ENCODE measurements around the gene C2CD4D. TPM values are rescaled to one million over a fixed set of nuclear protein-coding genes. Genes with fewer than 3 reads are reported as not detected.

The C2CD4D gene
- total RNA-seq, 1 experiment from 2014 or later, result 0.94 TPM

DNA sequence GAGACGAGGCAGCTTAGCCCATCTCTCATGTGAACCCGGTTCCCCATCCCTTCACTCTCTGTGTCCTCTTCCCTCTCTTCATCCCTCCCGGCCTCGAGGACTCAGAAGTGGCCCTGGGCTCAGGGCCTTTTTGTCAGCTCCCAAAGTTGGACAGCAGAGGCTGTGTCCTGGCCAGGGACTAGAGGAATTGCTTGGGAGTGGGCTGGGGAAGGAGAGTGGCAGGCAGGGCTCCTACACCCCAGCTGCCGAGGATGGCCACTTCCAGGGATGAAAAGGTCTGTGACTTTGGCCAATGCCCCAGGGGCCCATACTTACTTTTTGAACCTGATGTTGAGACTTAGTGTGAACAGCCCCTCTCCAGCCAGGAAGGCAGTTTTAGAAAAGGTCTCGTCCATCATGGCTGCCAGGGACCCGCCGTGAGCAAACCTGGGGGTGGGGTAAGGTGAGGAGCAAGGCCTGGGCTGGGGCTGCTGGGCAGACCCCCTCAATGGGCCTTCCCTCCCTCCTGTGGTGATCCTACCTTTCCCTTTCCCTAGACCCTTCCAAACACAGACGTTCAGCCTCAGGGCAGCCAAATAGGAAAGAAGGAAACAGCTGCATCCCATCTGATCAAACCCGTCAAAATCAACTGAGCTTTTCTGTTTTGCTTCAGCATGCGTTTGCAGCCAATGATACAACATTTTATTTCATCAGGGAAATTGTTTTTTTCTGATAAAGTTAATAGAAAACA is 8.4 kb upstream of the C2CD4D start (continued):
- TF ChIP-seq NFYB (CRISPR knock-in tag; conservative IDR thresholded peaks at IDR 0.05; ENCODE audit: low read depth), result no peak
- TF ChIP-seq NR2C2 (CRISPR knock-in tag; IDR thresholded peaks at IDR 0.05), result no peak
- TF ChIP-seq EMX1 (CRISPR knock-in tag; IDR thresholded peaks at IDR 0.05), result no peak
- TF ChIP-seq SOX15 (CRISPR knock-in tag; IDR thresholded peaks at IDR 0.05), result no peak
- TF ChIP-seq ZNF232 (CRISPR knock-in tag; IDR thresholded peaks at IDR 0.05), result no peak
- no peak for TF ChIP-seq KAT7 (CRISPR knock-in tag; IDR thresholded peaks at IDR 0.05; ENCODE audit: borderline replicate concordance)
- TF ChIP-seq, protein P1, sequence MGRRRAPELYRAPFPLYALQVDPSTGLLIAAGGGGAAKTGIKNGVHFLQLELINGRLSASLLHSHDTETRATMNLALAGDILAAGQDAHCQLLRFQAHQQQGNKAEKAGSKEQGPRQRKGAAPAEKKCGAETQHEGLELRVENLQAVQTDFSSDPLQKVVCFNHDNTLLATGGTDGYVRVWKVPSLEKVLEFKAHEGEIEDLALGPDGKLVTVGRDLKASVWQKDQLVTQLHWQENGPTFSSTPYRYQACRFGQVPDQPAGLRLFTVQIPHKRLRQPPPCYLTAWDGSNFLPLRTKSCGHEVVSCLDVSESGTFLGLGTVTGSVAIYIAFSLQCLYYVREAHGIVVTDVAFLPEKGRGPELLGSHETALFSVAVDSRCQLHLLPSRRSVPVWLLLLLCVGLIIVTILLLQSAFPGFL (CRISPR knock-in tag; IDR thresholded peaks at IDR 0.05; ENCODE audit: borderline replicate concordance), result no peak
- TF ChIP-seq FOXK1 (CRISPR knock-in tag; IDR thresholded peaks at IDR 0.05), result no peak
- TF ChIP-seq JUN (CRISPR knock-in tag; IDR thresholded peaks at IDR 0.05), result no peak

GRCh38 chr1:151846686-151847237 is 7.1 kb upstream of the C2CD4D start:
- POLR2A ChIA-PET, result interaction anchor here (1.4 kb wide), 1 partner anchor 10 kb away, joined by 5 read pairs; no protein-coding TSS in a partner anchor
- DNase-seq (ENCODE audit: low spot score) (no peak), ATAC-seq (no peak)
- H3K4me3 Mint-ChIP-seq, result no peak overlapping the region
- no peaks in the 10 kb centered on the region for H3K9me3 Mint-ChIP-seq
- H3K36me3 Mint-ChIP-seq, result peaks cover under 1% of the 10 kb centered on the region
- peaks cover 13% of the 10 kb centered on the region for H3K4me1 Mint-ChIP-seq
- TF ChIP-seq FOXK1 (CRISPR knock-in tag; IDR thresholded peaks at IDR 0.05), result no peak
- no peak for TF ChIP-seq SMAD3 (CRISPR knock-in tag; IDR thresholded peaks at IDR 0.05; ENCODE audit: borderline replicate concordance)
- TF ChIP-seq ESRRA (CRISPR knock-in tag; IDR thresholded peaks at IDR 0.05; ENCODE audit: borderline replicate concordance), result no peak
- no peak for TF ChIP-seq E2F5 (CRISPR knock-in tag; IDR thresholded peaks at IDR 0.05)
- H3K27me3 Mint-ChIP-seq (ENCODE audit: low read depth), result peaks cover 12% of the 10 kb centered on the region
- CTCF ChIA-PET, result interaction anchor here (0.7 to 2.6 kb wide), 6 partner anchors 10 to 253 kb away, joined by 3 to 10 read pairs (median 4); no protein-coding TSS in a partner anchor
- peak overlapping the region; percentile 11; the same call in 1 of the 2 replicates for H3K27ac Mint-ChIP-seq

- H3K9me3 Mint-ChIP-seq, result no peaks in the 10 kb centered on the region
- peaks cover 3% of the 10 kb centered on the region for H3K36me3 Mint-ChIP-seq
- DNase-seq (ENCODE audit: low spot score), result no peak
- peaks cover 9% of the 10 kb centered on the region for H3K27me3 Mint-ChIP-seq (ENCODE audit: low read depth)
- ChIA-PET CTCF (interaction anchor here (0.7 to 2.6 kb wide), 7 partner anchors 10 to 252 kb away, joined by 3 to 10 read pairs (median 4); partner anchors contain the start of gene MRPL9), POLR2A (interaction anchor here (1.4 kb wide), 1 partner anchor 9 kb away, joined by 5 read pairs; no protein-coding TSS in a partner anchor)
- peaks cover 13% of the 10 kb centered on the region for H3K4me1 Mint-ChIP-seq
- H3K27ac Mint-ChIP-seq, result peak overlapping the region; percentile 11; the same call in 1 of the 2 replicates
- H3K4me3 Mint-ChIP-seq, result no peak overlapping the region
- peak; percentile 90 for ATAC-seq
- TF ChIP-seq, protein P2, sequence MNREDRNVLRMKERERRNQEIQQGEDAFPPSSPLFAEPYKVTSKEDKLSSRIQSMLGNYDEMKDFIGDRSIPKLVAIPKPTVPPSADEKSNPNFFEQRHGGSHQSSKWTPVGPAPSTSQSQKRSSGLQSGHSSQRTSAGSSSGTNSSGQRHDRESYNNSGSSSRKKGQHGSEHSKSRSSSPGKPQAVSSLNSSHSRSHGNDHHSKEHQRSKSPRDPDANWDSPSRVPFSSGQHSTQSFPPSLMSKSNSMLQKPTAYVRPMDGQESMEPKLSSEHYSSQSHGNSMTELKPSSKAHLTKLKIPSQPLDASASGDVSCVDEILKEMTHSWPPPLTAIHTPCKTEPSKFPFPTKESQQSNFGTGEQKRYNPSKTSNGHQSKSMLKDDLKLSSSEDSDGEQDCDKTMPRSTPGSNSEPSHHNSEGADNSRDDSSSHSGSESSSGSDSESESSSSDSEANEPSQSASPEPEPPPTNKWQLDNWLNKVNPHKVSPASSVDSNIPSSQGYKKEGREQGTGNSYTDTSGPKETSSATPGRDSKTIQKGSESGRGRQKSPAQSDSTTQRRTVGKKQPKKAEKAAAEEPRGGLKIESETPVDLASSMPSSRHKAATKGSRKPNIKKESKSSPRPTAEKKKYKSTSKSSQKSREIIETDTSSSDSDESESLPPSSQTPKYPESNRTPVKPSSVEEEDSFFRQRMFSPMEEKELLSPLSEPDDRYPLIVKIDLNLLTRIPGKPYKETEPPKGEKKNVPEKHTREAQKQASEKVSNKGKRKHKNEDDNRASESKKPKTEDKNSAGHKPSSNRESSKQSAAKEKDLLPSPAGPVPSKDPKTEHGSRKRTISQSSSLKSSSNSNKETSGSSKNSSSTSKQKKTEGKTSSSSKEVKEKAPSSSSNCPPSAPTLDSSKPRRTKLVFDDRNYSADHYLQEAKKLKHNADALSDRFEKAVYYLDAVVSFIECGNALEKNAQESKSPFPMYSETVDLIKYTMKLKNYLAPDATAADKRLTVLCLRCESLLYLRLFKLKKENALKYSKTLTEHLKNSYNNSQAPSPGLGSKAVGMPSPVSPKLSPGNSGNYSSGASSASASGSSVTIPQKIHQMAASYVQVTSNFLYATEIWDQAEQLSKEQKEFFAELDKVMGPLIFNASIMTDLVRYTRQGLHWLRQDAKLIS (CRISPR knock-in tag; IDR thresholded peaks at IDR 0.05; ENCODE audit: borderline replicate concordance), result no peak
- TF ChIP-seq GABPB1 (CRISPR knock-in tag; IDR thresholded peaks at IDR 0.05) (no peak), MXD4 (CRISPR knock-in tag; IDR thresholded peaks at IDR 0.05; ENCODE audit: borderline replicate concordance) (no peak), PRRX2 (CRISPR knock-in tag; IDR thresholded peaks at IDR 0.05) (no peak), NR2C2 (CRISPR knock-in tag; IDR thresholded peaks at IDR 0.05) (no peak), USF2 (CRISPR knock-in tag; IDR thresholded peaks at IDR 0.05) (no peak), NR1H2 (CRISPR knock-in tag; IDR thresholded peaks at IDR 0.05) (no peak), SMAD3 (CRISPR knock-in tag; IDR thresholded peaks at IDR 0.05; ENCODE audit: borderline replicate concordance) (no peak), ZNF263 (CRISPR knock-in tag; IDR thresholded peaks at IDR 0.05; ENCODE audit: low read depth) (no peak)
These were observed 6.5 kb upstream of the C2CD4D start for GRCh38 chr1:151846062-151846568.

All from WTC11 (cell line).